SK-N-SH treated with all-trans-retinoic acid at 6 μM for 48 hours (cell line): ENCODE measurements around the gene PGP.

ENCODE experiments used
- ARNTL ChIP-seq: fragments of 450-650 bp; formaldehyde crosslinking; IDR thresholded peaks from 2 replicates; pipeline ENCODE4 v1.5.0; 2020; ENCODE audit warnings: low read depth, mild to moderate bottlenecking, moderate library complexity, borderline replicate concordance
- BACH2 ChIP-seq: fragments of 250-450 bp; sonication (Bioruptor Pico); IDR thresholded peaks from 2 replicates; pipeline ENCODE4 v1.9.0; 2021; ENCODE audit warnings: mild to moderate bottlenecking, borderline replicate concordance
- ESRRG ChIP-seq: fragments of 250-450 bp; sonication (Bioruptor Pico); IDR thresholded peaks from 2 replicates; pipeline ENCODE4 v1.6.1; 2021; ENCODE audit warnings: mild to moderate bottlenecking
- GLIS3 ChIP-seq: fragments of 250-450 bp; sonication (Bioruptor Pico); IDR thresholded peaks from 2 replicates; pipeline ENCODE4 v1.5.0; 2020; ENCODE audit warnings: mild to moderate bottlenecking, moderate library complexity
- OSR1 ChIP-seq: fragments of 250-450 bp; sonication (Bioruptor Pico); IDR thresholded peaks from 2 replicates; pipeline ENCODE4 v1.8.0; 2022; ENCODE audit warnings: moderate library complexity, mild to moderate bottlenecking, inconsistent platforms
- RARB ChIP-seq: fragments of 250-450 bp; sonication (Bioruptor Pico); IDR thresholded peaks from 2 replicates; pipeline ENCODE4 v1.8.0; 2021; ENCODE audit warnings: mild to moderate bottlenecking, moderate library complexity
- SNAI2 ChIP-seq: fragments of 250-450 bp; sonication (Bioruptor Pico); IDR thresholded peaks from 2 replicates; pipeline ENCODE4 v1.5.0; 2020; ENCODE audit warnings: mild to moderate bottlenecking, moderate library complexity
- TOX ChIP-seq: fragments of 250-450 bp; sonication (Bioruptor Pico); IDR thresholded peaks from 2 replicates; pipeline ENCODE4 v1.8.0; 2021; ENCODE audit warnings: mild to moderate bottlenecking, moderate library complexity, borderline replicate concordance
- ZC3H10 ChIP-seq: fragments of 250-450 bp; sonication (Bioruptor Pico); IDR thresholded peaks from 2 replicates; pipeline ENCODE4 v1.5.1; 2021; ENCODE audit warnings: mild to moderate bottlenecking, moderate library complexity
- ZFP30 ChIP-seq: fragments of 450-650 bp; formaldehyde crosslinking; IDR thresholded peaks from 2 replicates; pipeline ENCODE4 v1.5.0; 2022; ENCODE audit warnings: mild to moderate bottlenecking, moderate library complexity
- ZNF70 ChIP-seq: fragments of 450-650 bp; formaldehyde crosslinking; IDR thresholded peaks from 2 replicates; pipeline ENCODE4 v1.5.0; 2020; ENCODE audit warnings: mild to moderate bottlenecking, moderate library complexity
- ZNF8 ChIP-seq: fragments of 450-650 bp; formaldehyde crosslinking; IDR thresholded peaks from 2 replicates; pipeline ENCODE4 v1.5.0; 2020; ENCODE audit warnings: mild to moderate bottlenecking, moderate library complexity
- TF ChIP-seq, protein P1 (sequence below): fragments of 250-450 bp; sonication (Bioruptor Pico); IDR thresholded peaks from 2 replicates; pipeline ENCODE4 v1.8.0; 2020; ENCODE audit warnings: mild to moderate bottlenecking, moderate library complexity, borderline replicate concordance
- TF ChIP-seq, protein P2 (sequence below): fragments of 250-450 bp; sonication (Bioruptor Pico); IDR thresholded peaks from 2 replicates; pipeline ENCODE4 v1.8.0; 2021; ENCODE audit warnings: low read depth, mild to moderate bottlenecking, moderate library complexity, borderline replicate concordance

DNA sequence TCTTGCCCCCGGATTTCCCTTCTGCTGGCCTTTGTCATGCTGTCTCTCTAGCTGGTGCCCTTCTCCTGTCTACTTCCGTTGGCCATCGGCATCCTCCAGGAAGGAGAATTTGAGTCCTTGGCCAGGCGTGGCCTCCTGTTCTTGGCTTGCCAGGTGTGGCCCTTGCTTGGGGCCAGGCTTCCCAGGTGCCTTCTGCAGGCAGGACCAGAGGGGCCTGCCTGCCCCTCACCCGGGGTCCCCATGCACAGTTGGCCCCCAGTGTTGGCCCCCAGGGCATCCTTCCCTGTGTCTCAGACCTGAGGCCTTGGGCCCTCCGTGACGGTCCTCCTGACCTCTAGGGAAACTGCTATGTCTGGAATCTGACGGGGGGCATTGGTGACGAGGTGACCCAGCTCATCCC is 6.8 kb downstream of the PGP start:
- TF ChIP-seq ESRRG (CRISPR knock-in tag) (no peak), TOX (CRISPR knock-in tag) (no peak), ZNF8 (CRISPR knock-in tag) (no peak), SNAI2 (CRISPR knock-in tag) (no peak), ZC3H10 (no peak), ARNTL (no peak), OSR1 (no peak), BACH2 (no peak), RARB (CRISPR knock-in tag) (no peak), ZFP30 (no peak), ZNF70 (CRISPR knock-in tag) (no peak), GLIS3 (CRISPR knock-in tag) (no peak)
- TF ChIP-seq, protein P1, sequence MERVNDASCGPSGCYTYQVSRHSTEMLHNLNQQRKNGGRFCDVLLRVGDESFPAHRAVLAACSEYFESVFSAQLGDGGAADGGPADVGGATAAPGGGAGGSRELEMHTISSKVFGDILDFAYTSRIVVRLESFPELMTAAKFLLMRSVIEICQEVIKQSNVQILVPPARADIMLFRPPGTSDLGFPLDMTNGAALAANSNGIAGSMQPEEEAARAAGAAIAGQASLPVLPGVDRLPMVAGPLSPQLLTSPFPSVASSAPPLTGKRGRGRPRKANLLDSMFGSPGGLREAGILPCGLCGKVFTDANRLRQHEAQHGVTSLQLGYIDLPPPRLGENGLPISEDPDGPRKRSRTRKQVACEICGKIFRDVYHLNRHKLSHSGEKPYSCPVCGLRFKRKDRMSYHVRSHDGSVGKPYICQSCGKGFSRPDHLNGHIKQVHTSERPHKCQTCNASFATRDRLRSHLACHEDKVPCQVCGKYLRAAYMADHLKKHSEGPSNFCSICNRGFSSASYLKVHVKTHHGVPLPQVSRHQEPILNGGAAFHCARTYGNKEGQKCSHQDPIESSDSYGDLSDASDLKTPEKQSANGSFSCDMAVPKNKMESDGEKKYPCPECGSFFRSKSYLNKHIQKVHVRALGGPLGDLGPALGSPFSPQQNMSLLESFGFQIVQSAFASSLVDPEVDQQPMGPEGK (CRISPR knock-in tag), result no peak
- TF ChIP-seq, protein P2, sequence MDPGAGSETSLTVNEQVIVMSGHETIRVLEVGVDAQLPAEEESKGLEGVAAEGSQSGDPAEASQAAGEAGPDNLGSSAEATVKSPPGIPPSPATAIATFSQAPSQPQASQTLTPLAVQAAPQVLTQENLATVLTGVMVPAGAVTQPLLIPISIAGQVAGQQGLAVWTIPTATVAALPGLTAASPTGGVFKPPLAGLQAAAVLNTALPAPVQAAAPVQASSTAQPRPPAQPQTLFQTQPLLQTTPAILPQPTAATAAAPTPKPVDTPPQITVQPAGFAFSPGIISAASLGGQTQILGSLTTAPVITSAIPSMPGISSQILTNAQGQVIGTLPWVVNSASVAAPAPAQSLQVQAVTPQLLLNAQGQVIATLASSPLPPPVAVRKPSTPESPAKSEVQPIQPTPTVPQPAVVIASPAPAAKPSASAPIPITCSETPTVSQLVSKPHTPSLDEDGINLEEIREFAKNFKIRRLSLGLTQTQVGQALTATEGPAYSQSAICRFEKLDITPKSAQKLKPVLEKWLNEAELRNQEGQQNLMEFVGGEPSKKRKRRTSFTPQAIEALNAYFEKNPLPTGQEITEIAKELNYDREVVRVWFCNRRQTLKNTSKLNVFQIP (CRISPR knock-in tag), result no peak
